Measurements from ENCODE around the gene EP400.

DNA sequence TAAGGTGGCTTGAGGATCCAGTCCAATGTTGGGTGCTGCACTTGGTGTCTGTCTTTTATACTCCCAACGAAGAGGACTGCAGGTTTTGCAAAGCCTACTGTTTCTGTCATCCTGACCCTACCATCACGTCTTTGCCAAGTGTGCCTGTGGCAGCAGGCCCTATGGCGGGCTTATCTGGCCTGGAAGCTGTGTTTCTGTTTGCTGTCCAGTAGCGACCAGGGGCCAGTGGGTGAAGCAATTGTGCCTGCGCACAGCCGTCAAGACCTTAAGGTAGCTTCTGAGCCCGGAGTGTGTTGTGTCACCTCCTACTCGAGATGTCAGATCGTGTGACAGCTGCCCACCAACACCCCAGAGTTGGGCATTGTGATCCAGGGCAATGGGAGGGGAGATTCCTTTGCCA is 131.7 kb downstream of the EP400 start:
- no peak for TF ChIP-seq SP1 (IDR thresholded peaks at IDR 0.05)
- TF ChIP-seq FOXA1 (IDR thresholded peaks at IDR 0.05) = no peak
- no peak for TF ChIP-seq ZNF384 (IDR thresholded peaks at IDR 0.05)
- no peak for TF ChIP-seq ARNT (IDR thresholded peaks at IDR 0.05)
- TF ChIP-seq L3MBTL2 (conservative IDR thresholded peaks at IDR 0.05) = no peak
- no peak for TF ChIP-seq ELF4 (IDR thresholded peaks at IDR 0.05)
- TF ChIP-seq, protein P1, sequence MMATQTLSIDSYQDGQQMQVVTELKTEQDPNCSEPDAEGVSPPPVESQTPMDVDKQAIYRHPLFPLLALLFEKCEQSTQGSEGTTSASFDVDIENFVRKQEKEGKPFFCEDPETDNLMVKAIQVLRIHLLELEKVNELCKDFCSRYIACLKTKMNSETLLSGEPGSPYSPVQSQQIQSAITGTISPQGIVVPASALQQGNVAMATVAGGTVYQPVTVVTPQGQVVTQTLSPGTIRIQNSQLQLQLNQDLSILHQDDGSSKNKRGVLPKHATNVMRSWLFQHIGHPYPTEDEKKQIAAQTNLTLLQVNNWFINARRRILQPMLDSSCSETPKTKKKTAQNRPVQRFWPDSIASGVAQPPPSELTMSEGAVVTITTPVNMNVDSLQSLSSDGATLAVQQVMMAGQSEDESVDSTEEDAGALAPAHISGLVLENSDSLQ (IDR thresholded peaks at IDR 0.05) = no peak
- TF ChIP-seq SUZ12 (IDR thresholded peaks at IDR 0.05) = no peak
- no peak for TF ChIP-seq LEF1 (IDR thresholded peaks at IDR 0.05; ENCODE audit: borderline replicate concordance)
- no peak for TF ChIP-seq FOXM1 (IDR thresholded peaks at IDR 0.05; ENCODE audit: borderline replicate concordance)
- TF ChIP-seq BHLHE40 (IDR thresholded peaks at IDR 0.05; ENCODE audit: borderline replicate concordance) = no peak
- no peak for TF ChIP-seq FOXK2 (IDR thresholded peaks at IDR 0.05)
